ENCODE results near the gene DESI1.

DNA sequence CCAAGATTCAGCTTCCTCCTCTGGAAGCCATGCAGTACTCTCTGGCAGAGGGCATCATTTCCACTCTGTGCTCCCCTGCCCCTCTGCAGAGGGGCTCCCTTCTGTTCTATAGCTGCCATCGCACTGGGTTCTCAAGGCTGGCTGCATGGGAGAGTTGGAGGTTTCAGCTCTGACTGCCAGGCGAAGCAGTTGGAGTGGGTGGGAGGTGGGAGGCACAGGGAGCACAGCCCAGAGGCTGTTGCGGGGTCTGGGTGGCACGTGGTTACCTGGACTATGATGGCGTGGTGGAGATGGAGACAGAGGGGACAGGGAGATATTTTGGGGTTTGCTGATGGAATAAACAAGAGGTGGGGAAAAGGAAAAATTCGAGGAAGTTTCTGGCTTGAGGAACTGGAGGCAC is 36.0 kb downstream of the DESI1 start:
- TF ChIP-seq POLR2AphosphoS5 (IDR thresholded peaks at IDR 0.05) (no peak), EP300 (IDR thresholded peaks at IDR 0.05) (no peak)
- TF ChIP-seq, protein P1, sequence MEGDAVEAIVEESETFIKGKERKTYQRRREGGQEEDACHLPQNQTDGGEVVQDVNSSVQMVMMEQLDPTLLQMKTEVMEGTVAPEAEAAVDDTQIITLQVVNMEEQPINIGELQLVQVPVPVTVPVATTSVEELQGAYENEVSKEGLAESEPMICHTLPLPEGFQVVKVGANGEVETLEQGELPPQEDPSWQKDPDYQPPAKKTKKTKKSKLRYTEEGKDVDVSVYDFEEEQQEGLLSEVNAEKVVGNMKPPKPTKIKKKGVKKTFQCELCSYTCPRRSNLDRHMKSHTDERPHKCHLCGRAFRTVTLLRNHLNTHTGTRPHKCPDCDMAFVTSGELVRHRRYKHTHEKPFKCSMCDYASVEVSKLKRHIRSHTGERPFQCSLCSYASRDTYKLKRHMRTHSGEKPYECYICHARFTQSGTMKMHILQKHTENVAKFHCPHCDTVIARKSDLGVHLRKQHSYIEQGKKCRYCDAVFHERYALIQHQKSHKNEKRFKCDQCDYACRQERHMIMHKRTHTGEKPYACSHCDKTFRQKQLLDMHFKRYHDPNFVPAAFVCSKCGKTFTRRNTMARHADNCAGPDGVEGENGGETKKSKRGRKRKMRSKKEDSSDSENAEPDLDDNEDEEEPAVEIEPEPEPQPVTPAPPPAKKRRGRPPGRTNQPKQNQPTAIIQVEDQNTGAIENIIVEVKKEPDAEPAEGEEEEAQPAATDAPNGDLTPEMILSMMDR (IDR thresholded peaks at IDR 0.05), result no peak
